HG03439 (cell line): ENCODE measurements around the gene OGG1.
A peak's percentile ranks its signal among the peaks of the same experiment; 100 is the strongest.
"Not testable (repeated sequence)": the region's sequence is repeated elsewhere in the genome, so short reads cannot be mapped to it uniquely, and the experiment has no call there.

Experiments
- ATAC-seq: cut with Tn5 transposase; IDR thresholded peaks from one replicate; pipeline ENCODE4 v1.9.1; 2021; ENCODE audit warnings: mild to moderate bottlenecking, moderate library complexity; ENCODE audit not compliant: unreplicated experiment

The OGG1 gene

GRCh38 chr3:9760779-9761505 is 11.2 kb downstream of the OGG1 start:
- no peak for ATAC-seq

GRCh38 chr3:9761919-9762318 is 12.2 kb downstream of the OGG1 start:
- no peak for ATAC-seq

- no peak for ATAC-seq
Measured at GRCh38 chr3:9762871-9763270, 13.1 kb downstream of the OGG1 start.

GRCh38 chr3:9765865-9766264 is 16.1 kb downstream of the OGG1 start:
- ATAC-seq, result no peak

- no peak for ATAC-seq
Measured at GRCh38 chr3:9767418-9767817, 17.7 kb downstream of the OGG1 start.

GRCh38 chr3:9768141-9768775 is 18.5 kb downstream of the OGG1 start:
- no peak for ATAC-seq

GRCh38 chr3:9769012-9769411 is 19.3 kb downstream of the OGG1 start:
- ATAC-seq, result no peak

- ATAC-seq, result peak; percentile 74
Measured at GRCh38 chr3:9769426-9770275, 19.9 kb downstream of the OGG1 start, which contains the start of gene CAMK1. Gene CAMK1, minus strand, starts transcription at chr3:9769947. Its CDS starts 2,198 bp downstream, at chr3:9767749.

GRCh38 chr3:9770276-9770812 is 20.6 kb downstream of the OGG1 start:
- no peak for ATAC-seq

GRCh38 chr3:9771007-9771406 is 21.3 kb downstream of the OGG1 start:
- ATAC-seq, result not testable (repeated sequence)

- no peak for ATAC-seq
Measured at GRCh38 chr3:9776896-9777693, 27.3 kb downstream of the OGG1 start.

- ATAC-seq, result no peak
Measured at GRCh38 chr3:9777694-9778021, 27.9 kb downstream of the OGG1 start.

- no peak for ATAC-seq
Measured at GRCh38 chr3:9778143-9779074, 28.7 kb downstream of the OGG1 start.

GRCh38 chr3:9779075-9779593 is 29.4 kb downstream of the OGG1 start:
- ATAC-seq, result no peak

GRCh38 chr3:9779721-9780457 is 30.1 kb downstream of the OGG1 start:
- no peak for ATAC-seq

- no peak for ATAC-seq
Measured at GRCh38 chr3:9780458-9780812, 30.7 kb downstream of the OGG1 start.

- no peak for ATAC-seq
Measured at GRCh38 chr3:9780910-9781309, 31.2 kb downstream of the OGG1 start.

- ATAC-seq, result no peak
Measured at GRCh38 chr3:9781551-9781950, 31.8 kb downstream of the OGG1 start.
